Osteoblast (primary cell): ENCODE measurements around the gene SDC1. TPM values are rescaled to one million over a fixed set of nuclear protein-coding genes. Genes with fewer than 3 reads are reported as not detected.
A peak's percentile ranks its signal among the peaks of the same experiment; 100 is the strongest.

Source experiments
- DNase-seq: peaks from one replicate; pipeline ENCODE4 v3.0.0; 2011; ENCODE audit warnings: low spot score, mixed read lengths; ENCODE audit not compliant: insufficient read length; ENCODE audit errors: missing footprints
- H2AFZ ChIP-seq: 2 replicates; pipeline ENCODE4 v1.6.0; 2011; ENCODE audit warnings: mild to moderate bottlenecking, low read length
- H3K27ac ChIP-seq: 2 replicates; pipeline ENCODE4 v1.5.1; 2011; ENCODE audit warnings: mild to moderate bottlenecking, low read depth, low read length, moderate library complexity
- H3K27me3 ChIP-seq: 2 replicates; pipeline ENCODE4 v1.6.0; 2012; ENCODE audit warnings: mild to moderate bottlenecking, control low read depth, inconsistent platforms, low read length, moderate library complexity; ENCODE audit not compliant: insufficient read depth
- H3K36me3 ChIP-seq: 2 replicates; pipeline ENCODE4 v1.5.1; 2011; ENCODE audit warnings: mild to moderate bottlenecking, low read length, control low read depth, moderate library complexity; ENCODE audit not compliant: insufficient read depth
- H3K4me1 ChIP-seq: 2 replicates; pipeline ENCODE4 v1.5.1; 2011; ENCODE audit warnings: mild to moderate bottlenecking, low read length, control low read depth, moderate library complexity; ENCODE audit not compliant: insufficient read depth
- H3K4me2 ChIP-seq: 2 replicates; pipeline ENCODE4 v1.6.0; 2011; ENCODE audit warnings: mild to moderate bottlenecking, low read length; ENCODE audit not compliant: insufficient read depth
- H3K4me3 ChIP-seq: fragments of 200-600 bp; sonication (generic); 3 replicates; pipeline ENCODE4 v1.5.1; 2012; ENCODE audit warnings: mild to moderate bottlenecking, low read length, inconsistent platforms; ENCODE audit not compliant: insufficient read depth
- H3K79me2 ChIP-seq: 2 replicates; pipeline ENCODE4 v1.6.0; 2012; ENCODE audit warnings: mild to moderate bottlenecking, low read length, control low read depth, inconsistent platforms; ENCODE audit not compliant: insufficient read depth
- H3K9me3 ChIP-seq: 2 replicates; pipeline ENCODE4 v1.5.1; 2011; ENCODE audit warnings: low read depth, low read length, control low read depth
- H4K20me1 ChIP-seq: 2 replicates; pipeline ENCODE4 v1.6.0; 2012; ENCODE audit warnings: mild to moderate bottlenecking, low read length, control low read depth; ENCODE audit not compliant: insufficient read depth
- CTCF ChIP-seq: IDR thresholded peaks from 2 replicates; pipeline ENCODE4 v1.5.1; 2011; ENCODE audit warnings: mild to moderate bottlenecking, low read depth, low read length, moderate library complexity; ENCODE audit errors: extremely low read depth
- total RNA-seq: library from RNA; depleted of rRNA; stranded (reverse); fragments of >200 nt; gene quantifications from 2 replicates; pipeline ENCODE4 v1.2.3, GENCODE V29; 2012

The SDC1 gene
- total RNA-seq, 1 donor, result 7.6 TPM

GRCh38 chr2:20182241-20182931 is 42.5 kb downstream of the SDC1 start:
- H3K4me2 ChIP-seq, result no peak overlapping the region
- TF ChIP-seq CTCF, result no peak
- no peaks in the 10 kb centered on the region for H4K20me1 ChIP-seq
- no peaks in the 10 kb centered on the region for H3K79me2 ChIP-seq
- no peak overlapping the region for H3K27ac ChIP-seq
- no peak overlapping the region for H2AFZ ChIP-seq
- no peaks in the 10 kb centered on the region for H3K9me3 ChIP-seq
- no peaks in the 10 kb centered on the region for H3K27me3 ChIP-seq
- H3K4me3 ChIP-seq, result no peak overlapping the region
- DNase-seq, result peak; percentile 96
- no peaks in the 10 kb centered on the region for H3K36me3 ChIP-seq
- peaks cover 15% of the 10 kb centered on the region for H3K4me1 ChIP-seq

GRCh38 chr2:20181761-20182160 is 43.2 kb downstream of the SDC1 start:
- Histone ChIP-seq H3K4me3 (no peak overlapping the region), H2AFZ (no peak overlapping the region), H3K36me3 (no peaks in the 10 kb centered on the region), H3K27ac (no peak overlapping the region), H4K20me1 (no peaks in the 10 kb centered on the region), H3K4me1 (peaks cover 15% of the 10 kb centered on the region), H3K27me3 (no peaks in the 10 kb centered on the region), H3K4me2 (no peak overlapping the region), H3K9me3 (no peaks in the 10 kb centered on the region), H3K79me2 (no peaks in the 10 kb centered on the region)
- DNase-seq, result no peak
- no peak for TF ChIP-seq CTCF

- Histone ChIP-seq H3K27ac (no peak overlapping the region), H3K36me3 (no peaks in the 10 kb centered on the region), H3K27me3 (no peaks in the 10 kb centered on the region), H4K20me1 (no peaks in the 10 kb centered on the region), H3K4me1 (peaks cover 12% of the 10 kb centered on the region), H3K9me3 (no peaks in the 10 kb centered on the region), H3K4me3 (no peak overlapping the region), H3K4me2 (no peak overlapping the region), H2AFZ (no peak overlapping the region), H3K79me2 (no peaks in the 10 kb centered on the region)
- DNase-seq, result peak; percentile 39
- no peak for TF ChIP-seq CTCF
These were observed 44.0 kb downstream of the SDC1 start for GRCh38 chr2:20180676-20181648.
